Left ventricle myocardium inferior (tissue), 1 donor: ENCODE results near the gene TRIP13. TPM values are rescaled to one million over a fixed set of nuclear protein-coding genes. Genes with fewer than 3 reads are reported as not detected.
A peak's percentile ranks its signal among the peaks of the same experiment; 100 is the strongest.

Experiments used
- DNase-seq: peaks from one replicate; pipeline ENCODE4 v3.0.0-alpha.2; 2020
- H3K27ac ChIP-seq: fragments of 200-600 bp; replicated peaks from 2 replicates; pipeline ENCODE4 v1.8.0; 2021
- H3K27me3 ChIP-seq: fragments of 200-600 bp; 2 replicates; pipeline ENCODE4 v1.8.0; 2021; ENCODE audit warnings: low read depth
- H3K36me3 ChIP-seq: fragments of 200-600 bp; 2 replicates; pipeline ENCODE4 v1.8.0; 2021
- H3K4me1 ChIP-seq: fragments of 200-600 bp; 2 replicates; pipeline ENCODE4 v1.8.0; 2021
- H3K4me3 ChIP-seq: fragments of 200-600 bp; 2 replicates; pipeline ENCODE4 v1.8.0; 2021; ENCODE audit warnings: mild to moderate bottlenecking, moderate library complexity
- H3K9me3 ChIP-seq: fragments of 200-600 bp; replicated peaks from 2 replicates; pipeline ENCODE4 v1.8.0; 2021
- CTCF ChIP-seq: fragments of 200-600 bp; IDR thresholded peaks from 2 replicates; pipeline ENCODE4 v1.8.0; 2021; ENCODE audit warnings: antibody characterized with exemption, mild to moderate bottlenecking, borderline replicate concordance
- intact Hi-C: fragments of 100-400 bp; cut with micrococcal nuclease; formaldehyde crosslinking; loops from one replicate; pipeline ENCODE4 v1.11.0; 2022
- total RNA-seq: library from RNA; stranded (reverse); fragmentation: NEBNext Ultra II Directional; extraction: Animal tissue kit (Norgen Biotek cat#: 25700); gene quantifications from one replicate; pipeline ENCODE4 v1.2.1, GENCODE V29; 2021
- donor health status: DM: no; HTN: yes; CAD: no; lungs with severe emphysema.

TRIP13 gene
- total RNA-seq, 1 donor from 2014 or later: 0.44 TPM

DNA sequence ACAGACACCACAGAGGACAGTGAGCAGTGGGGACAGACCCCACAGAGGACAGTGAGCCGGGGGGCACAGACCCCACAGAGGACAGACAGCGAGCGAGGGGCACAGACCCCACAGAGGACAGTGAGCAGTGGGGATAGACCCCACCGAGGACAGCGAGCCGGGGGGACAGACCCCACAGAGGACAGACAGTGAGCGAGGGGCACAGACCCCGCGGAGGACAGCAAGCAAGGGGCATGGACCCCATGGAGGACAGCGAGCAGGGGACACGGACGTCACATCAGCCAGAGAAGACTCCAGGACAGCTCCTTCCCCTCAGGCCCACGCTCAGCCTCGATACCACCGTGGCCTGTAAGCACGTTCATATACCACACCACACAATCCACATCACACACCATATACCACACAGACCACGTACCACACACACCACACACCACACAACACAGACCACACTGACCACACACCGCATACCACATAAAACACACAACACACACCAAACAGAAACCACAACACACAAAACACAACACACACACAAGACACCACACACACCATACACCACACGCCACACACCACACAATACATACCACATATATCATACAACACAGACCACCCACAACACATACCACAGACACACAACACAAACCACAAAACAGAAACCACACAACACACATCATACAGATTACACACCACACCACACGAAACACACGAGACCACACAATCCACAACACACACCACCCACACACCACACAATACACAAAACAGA, 36.7 kb upstream of the TRIP13 start:
- TF ChIP-seq CTCF: no peak
- Histone ChIP-seq H3K9me3 (no peaks in the 10 kb centered on the region), H3K4me1 (no peaks in the 10 kb centered on the region), H3K27ac (no peak overlapping the region), H3K4me3 (no peak overlapping the region), H3K36me3 (no peaks in the 10 kb centered on the region), H3K27me3 (peaks cover 1% of the 10 kb centered on the region)
- intact Hi-C loops: no loop called here
- peak; percentile 8 for DNase-seq

DNA sequence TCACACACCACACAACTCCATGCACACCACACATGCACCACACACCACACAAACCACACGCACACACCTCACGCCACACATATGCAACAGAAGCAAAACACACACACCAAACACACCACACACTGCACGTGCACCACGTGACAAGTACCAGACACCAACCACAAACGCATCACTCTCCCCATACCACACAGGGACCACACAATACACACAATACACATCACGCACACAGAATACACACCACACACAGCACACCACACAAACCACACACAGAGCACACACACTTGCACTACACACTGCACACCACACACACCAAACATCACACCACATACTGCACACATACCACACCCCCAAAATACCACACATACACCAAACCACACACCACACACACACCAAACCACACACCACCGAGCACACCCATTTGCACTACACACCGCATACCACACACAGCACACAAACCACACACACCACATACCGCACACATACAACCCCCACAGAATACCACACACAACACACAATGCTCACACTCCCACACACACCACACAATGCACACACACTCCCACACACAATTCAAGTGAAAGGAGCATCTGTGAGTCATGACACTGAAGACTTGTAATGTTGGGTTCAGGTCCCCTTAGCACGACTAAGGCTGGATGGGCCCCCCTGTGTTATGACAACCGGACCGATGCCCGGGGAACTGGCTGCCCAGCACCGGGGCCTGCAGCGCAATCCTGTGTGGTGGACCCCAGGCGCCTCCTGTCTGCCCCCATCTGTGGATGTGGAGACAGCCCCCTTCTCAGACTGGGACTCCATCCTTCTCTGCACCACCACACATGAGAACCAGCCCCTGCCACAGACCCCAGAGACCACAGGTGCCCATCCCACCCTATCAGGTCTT, 35.9 kb upstream of the TRIP13 start:
- Histone ChIP-seq H3K36me3 (no peaks in the 10 kb centered on the region), H3K27ac (no peak overlapping the region), H3K4me3 (no peak overlapping the region), H3K27me3 (no peaks in the 10 kb centered on the region), H3K9me3 (no peaks in the 10 kb centered on the region), H3K4me1 (no peaks in the 10 kb centered on the region)
- peak; percentile 7 for DNase-seq
- intact Hi-C loops: no loop called here
- no peak for TF ChIP-seq CTCF

DNA sequence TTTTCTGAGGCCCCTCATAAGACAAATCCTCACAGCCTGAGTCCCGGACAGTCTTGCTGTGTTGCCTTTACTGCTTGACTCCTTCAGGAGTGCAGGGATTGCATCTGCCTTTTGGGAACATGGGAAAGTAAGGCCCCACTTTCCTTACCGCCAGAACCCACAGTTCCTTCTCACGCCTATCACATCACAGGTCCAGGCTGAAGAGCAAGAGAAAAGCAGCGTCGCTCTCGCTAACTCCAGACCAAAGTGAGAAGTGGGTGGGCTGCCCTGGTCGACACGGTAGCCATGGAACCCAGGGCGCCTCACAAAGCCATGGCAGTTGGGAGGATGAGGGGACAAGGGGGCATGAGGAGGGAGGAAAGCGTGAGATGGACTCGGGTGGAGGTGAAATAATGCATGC, 34.0 kb upstream of the TRIP13 start:
- intact Hi-C loops: no loop called here
- no peak overlapping the region for H3K4me3 ChIP-seq
- H3K4me1 ChIP-seq: no peaks in the 10 kb centered on the region
- H3K27me3 ChIP-seq: no peaks in the 10 kb centered on the region
- no peak overlapping the region for H3K27ac ChIP-seq
- no peak for TF ChIP-seq CTCF
- DNase-seq: no peak
- no peaks in the 10 kb centered on the region for H3K9me3 ChIP-seq
- peaks cover 16% of the 10 kb centered on the region for H3K36me3 ChIP-seq

- Histone ChIP-seq H3K9me3 (no peaks in the 10 kb centered on the region), H3K27me3 (no peaks in the 10 kb centered on the region), H3K36me3 (peaks cover 23% of the 10 kb centered on the region), H3K4me1 (no peaks in the 10 kb centered on the region), H3K27ac (no peak overlapping the region), H3K4me3 (no peak overlapping the region)
- no peak for DNase-seq
- intact Hi-C loops: no loop called here
- no peak for TF ChIP-seq CTCF
These were observed 33.3 kb upstream of the TRIP13 start for GRCh38 chr5:859391-859790.

- DNase-seq: no peak
- H3K4me1 ChIP-seq: no peaks in the 10 kb centered on the region
- H3K9me3 ChIP-seq: no peaks in the 10 kb centered on the region
- H3K27me3 ChIP-seq: no peaks in the 10 kb centered on the region
- intact Hi-C loops: no loop called here
- H3K4me3 ChIP-seq: no peak overlapping the region
- TF ChIP-seq CTCF: no peak
- H3K36me3 ChIP-seq: peaks cover 27% of the 10 kb centered on the region
- H3K27ac ChIP-seq: no peak overlapping the region
These were observed 32.8 kb upstream of the TRIP13 start for GRCh38 chr5:859798-860296.
